GM12878 (cell line): ENCODE data around the gene PCDH1. TPM values are rescaled to one million over a fixed set of nuclear protein-coding genes. Genes with fewer than 3 reads are reported as not detected.
A peak's percentile ranks its signal among the peaks of the same experiment; 100 is the strongest.

Experiments used
- ATAC-seq: fragments of 200-7000 bp; cut with Tn5 transposase; 3 replicates; pipeline ENCODE4 v1.9.1; 2020; ENCODE audit warnings: mild to moderate bottlenecking, moderate library complexity
- BruUV-seq: library from RNA; stranded (reverse); fragments of 400-500 nt; replicated peaks from 2 replicates; lab custom pipeline; 2021; lab: Mats Ljungman, UMichigan
- CTCF ChIA-PET: fragments of 300-600 bp; sonication (Branson Sonifier 250); formaldehyde crosslinking; extraction: SDS; loops from one replicate; lab custom pipeline; 2021; ENCODE audit warnings: inconsistent platforms; lab: Yijun Ruan, JAX
- POLR2A ChIA-PET: fragments of 350-600 bp; formaldehyde crosslinking; extraction: SDS; loops from one replicate; lab custom pipeline; 2021; ENCODE audit warnings: inconsistent platforms; lab: Charles Lee
- RAD21 ChIA-PET: fragments of 300-600 bp; sonication (Branson Sonifier 250); formaldehyde crosslinking; loops from one replicate; lab custom pipeline; 2023; ENCODE audit warnings: antibody characterized with exemption; ENCODE audit not compliant: unreplicated experiment; lab: Charles Lee
- SMC1A ChIA-PET: fragments of 300-600 bp; sonication (Branson Sonifier 250); formaldehyde crosslinking; loops from one replicate; lab custom pipeline; 2023; ENCODE audit not compliant: unreplicated experiment, uncharacterized antibody; lab: Charles Lee
- DNase-seq: peaks from one replicate; pipeline ENCODE4 v3.0.0-alpha.2; 2011; ENCODE audit warnings: low read depth, low spot score
- FAIRE-seq: peaks from 3 replicates; lab custom pipeline; 2011; peaks lifted over from hg19 to GRCh38; lab: Jason Lieb, UNC
- H2AFZ ChIP-seq: 2 replicates; pipeline ENCODE4 v1.6.0; 2011; ENCODE audit warnings: low read depth, low read length, control low read depth; ENCODE audit not compliant: control insufficient read depth
- H3K27ac ChIP-seq: 2 replicates; pipeline ENCODE4 v1.5.1; 2011; ENCODE audit warnings: control low read depth; ENCODE audit not compliant: control insufficient read depth, insufficient read depth
- H3K27me3 ChIP-seq, 2 experiments: replicated peaks in 1 of 2; 2 replicates each; pipeline versions ENCODE4 v1.6.0 to v1.6.1; 2011; ENCODE audit warnings: low read length in 1 of 2; ENCODE audit not compliant: control insufficient read depth in 2 of 2, insufficient read depth in 2 of 2
- H3K36me3 ChIP-seq, 2 experiments: 2 replicates each; pipeline ENCODE4 v1.5.1; 2011; ENCODE audit warnings: low read length in 1 of 2; ENCODE audit not compliant: control insufficient read depth in 2 of 2, insufficient read depth in 2 of 2
- H3K4me1 ChIP-seq: 2 replicates; pipeline ENCODE4 v1.6.1; 2011; ENCODE audit warnings: mild to moderate bottlenecking, low read length, moderate library complexity, mixed read lengths; ENCODE audit not compliant: control insufficient read depth, insufficient read depth
- H3K4me2 ChIP-seq: 2 replicates; pipeline ENCODE4 v1.6.0; 2011; ENCODE audit warnings: control low read depth; ENCODE audit not compliant: control insufficient read depth, insufficient read depth
- H3K4me3 ChIP-seq: fragments of 200-600 bp; sonication (generic); 2 replicates; pipeline ENCODE4 v1.5.1; 2016
- H3K79me2 ChIP-seq: 2 replicates; pipeline ENCODE4 v1.6.0; 2011; ENCODE audit warnings: low read length; ENCODE audit not compliant: control insufficient read depth, insufficient read depth
- H3K9ac ChIP-seq: 2 replicates; pipeline ENCODE4 v1.8.0; 2011; ENCODE audit warnings: low read length, control low read depth, mixed read lengths; ENCODE audit not compliant: control insufficient read depth, insufficient read depth
- H3K9me3 ChIP-seq: replicated peaks from 3 replicates; pipeline ENCODE4 v1.5.1; 2011; ENCODE audit warnings: mild to moderate bottlenecking, low read length; ENCODE audit not compliant: control insufficient read depth, insufficient read depth
- H4K20me1 ChIP-seq: 2 replicates; pipeline ENCODE4 v1.6.0; 2011; ENCODE audit not compliant: control insufficient read depth, insufficient read depth
- CHD4 ChIP-seq: fragments of 200-600 bp; sonication (generic); IDR thresholded peaks from 2 replicates; pipeline ENCODE4 v1.6.1; 2016; ENCODE audit warnings: mild to moderate bottlenecking
- EZH2 ChIP-seq: IDR thresholded peaks from 2 replicates; pipeline ENCODE4 v1.6.1; 2012; ENCODE audit warnings: low read depth, mild to moderate bottlenecking, control low read depth, inconsistent platforms, low read length, borderline replicate concordance; ENCODE audit not compliant: control insufficient read depth
- MYC ChIP-seq: IDR thresholded peaks from 2 replicates; pipeline ENCODE4 v1.6.1; 2011; ENCODE audit warnings: mild to moderate bottlenecking, low read length, moderate library complexity, inconsistent platforms; ENCODE audit not compliant: insufficient read depth, insufficient replicate concordance, insufficient read length, severe bottlenecking
- SUZ12 ChIP-seq: fragments of 200-600 bp; sonication (generic); IDR thresholded peaks from one replicate; pipeline ENCODE4 v1.6.1; 2018; ENCODE audit warnings: antibody characterized with exemption, mild to moderate bottlenecking; ENCODE audit not compliant: unreplicated experiment
- TAF1 ChIP-seq: IDR thresholded peaks from 2 replicates; pipeline ENCODE4 v1.6.1; 2011; ENCODE audit warnings: mild to moderate bottlenecking, low read depth, low read length, borderline replicate concordance
- TCF3 ChIP-seq: IDR thresholded peaks from 2 replicates; pipeline ENCODE4 v1.6.1; 2012; ENCODE audit warnings: low read depth, mild to moderate bottlenecking, low read length, borderline replicate concordance; ENCODE audit not compliant: insufficient read depth
- YBX1 ChIP-seq: fragments of 450-650 bp; IDR thresholded peaks from 2 replicates; pipeline ENCODE4 v1.6.1; 2016; ENCODE audit warnings: antibody characterized with exemption
- WGBS: methylation state at CpG from one replicate; pipeline ENCODE4 v1.1.6; 2016; ENCODE audit warnings: low lambda C conversion rate; ENCODE audit not compliant: insufficient replicate concordance, insufficient coverage; ENCODE audit errors: missing lambda C conversion rate; 5-methylcytosine and 5-hydroxymethylcytosine counted together
- in situ Hi-C: fragments of 300-500 bp; cut with MboI; formaldehyde crosslinking; loops from 9 replicates; pipeline ENCODE4 v1.14.3; 2018; ENCODE audit warnings: mixed read lengths
- intact Hi-C: fragments of 100-400 bp; cut with micrococcal nuclease; formaldehyde crosslinking; loops from one replicate; pipeline ENCODE4 v1.14.2; 2022; ENCODE audit not compliant: unreplicated experiment
- polyA plus RNA-seq, 11 experiments: library from polyadenylated mRNA; depleted of rRNA in 4 of 11; unstranded in 6 of 11; stranded (reverse) in 5 of 11; fragments of >200 nt; fragmentation: Nextera tagmentation in 4 of 11; fragmentation: Illumina TruSeq in 1 of 11; extraction: Ambion mirVana in 4 of 11; extraction: Trizol in 1 of 11; gene quantifications; 1 replicate in 1 of 11; 2 replicates in 10 of 11; pipeline versions ENCODE4 v1.2.1 to v1.2.3, GENCODE V29; 2011 to 2016; ENCODE audit warnings: inconsistent platforms in 2 of 11, missing spikeins in 2 of 11, low read depth in 1 of 11
- total RNA-seq, 4 experiments: library from RNA; depleted of rRNA in 3 of 4; stranded (reverse); fragments of >200 nt in 3 of 4; fragmentation: Illumina TruSeq in 1 of 4; extraction: Trizol in 1 of 4; gene quantifications; 2 replicates each; pipeline versions ENCODE4 v1.2.1 to v1.2.3, GENCODE V29; 2013 to 2021
- TF ChIP-seq, protein P1 (sequence below), 3 experiments: IDR thresholded peaks in 2 of 3; conservative IDR thresholded peaks in 1 of 3; 2 replicates each; pipeline ENCODE4 v1.5.1; 2011; ENCODE audit warnings: low read depth in 3 of 3, low read length in 3 of 3, mild to moderate bottlenecking in 3 of 3, control low read depth in 2 of 3, moderate library complexity in 2 of 3, inconsistent platforms in 1 of 3, mixed read lengths in 1 of 3; ENCODE audit not compliant: control insufficient read depth in 2 of 3, insufficient read depth in 1 of 3; ENCODE audit errors: extremely low read depth in 1 of 3

Gene PCDH1
- total and polyA plus RNA-seq, 10 of the 15 experiments (the other 5 are each of a cell fraction or from before 2014, with no cell fraction given) = 0.07 to 0.36 (median 0.16) TPM; not detected in 7

DNA sequence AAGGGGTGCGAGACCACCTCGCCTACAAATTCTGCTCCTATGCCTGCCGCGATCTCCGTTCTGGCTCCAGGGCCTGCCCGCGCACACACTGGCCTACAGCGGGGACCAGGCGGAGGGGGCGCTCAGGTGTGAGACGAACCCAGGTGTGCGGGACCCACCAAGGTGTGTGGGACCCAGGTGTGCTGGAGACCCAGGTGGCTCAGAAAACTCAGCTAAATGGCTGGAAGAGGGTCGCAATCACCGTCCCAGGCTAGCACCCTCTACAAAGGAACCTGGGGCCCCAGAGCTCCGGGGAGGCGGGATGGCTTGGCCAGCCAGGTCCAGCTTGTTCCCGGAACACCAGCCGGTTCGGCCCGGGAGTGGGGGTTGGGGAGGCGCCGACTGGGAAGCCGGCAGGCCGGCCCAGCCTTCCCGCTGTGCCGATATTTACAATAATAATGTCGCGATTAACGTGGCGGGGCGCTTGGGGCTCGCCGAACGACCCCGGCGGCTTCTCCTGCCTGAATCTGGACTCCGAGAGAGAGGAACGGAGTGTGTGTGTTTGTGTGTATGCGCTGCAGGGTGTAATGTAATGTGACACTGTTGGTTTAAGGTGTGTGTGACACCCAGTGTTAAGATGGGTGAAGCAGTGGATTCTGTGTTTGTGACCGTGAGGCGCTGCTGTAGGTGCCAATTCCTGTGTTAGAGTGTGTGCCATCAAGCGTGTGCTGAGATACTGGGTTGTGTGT, 1.4 kb downstream of the PCDH1 start:
- intact Hi-C loops (loop anchor here (5.0 to 10.0 kb wide), 2 partner anchors 64 to 268 kb away; no protein-coding TSS in a partner anchor), in situ Hi-C loops (no loop called here)
- Histone ChIP-seq H3K4me2 (no peak overlapping the region), H3K36me3 (no peaks in the 10 kb centered on the region), H3K79me2 (no peaks in the 10 kb centered on the region), H3K4me3 (no peak overlapping the region), H3K27ac (no peak overlapping the region), H3K27me3 (peaks cover 22 to 32% of the 10 kb centered on the region in 2 experiments), H3K9me3 (no peaks in the 10 kb centered on the region), H3K9ac (no peak overlapping the region), H2AFZ (no peak overlapping the region), H3K4me1 (peaks cover 30% of the 10 kb centered on the region), H4K20me1 (0 out of 2 replicates have a peak, but pooled peaks cover 3% of the 10 kb centered on the region)
- SMC1A ChIA-PET = no interaction called here
- ATAC-seq (no peak), FAIRE-seq (no peak), DNase-seq (no peak)
- RAD21 ChIA-PET = interaction anchor here (1.9 kb wide), 1 partner anchor 52 kb away, joined by 6 read pairs; no protein-coding TSS in a partner anchor
- no TSS peak for BruUV-seq
- peak; percentile 23 for TF ChIP-seq SUZ12
- no peak for TF ChIP-seq YBX1
- peak; percentile 99; the same call in 1 of the 2 replicates for TF ChIP-seq EZH2
- POLR2A ChIA-PET = no interaction called here
- CTCF ChIA-PET = interaction anchor here (7.3 kb wide), 1 partner anchor 84 kb away, joined by 67 read pairs; no protein-coding TSS in a partner anchor
- whole genome bisulfite sequencing = 8% methylated on average over 42 of the region's 42 CpGs

DNA sequence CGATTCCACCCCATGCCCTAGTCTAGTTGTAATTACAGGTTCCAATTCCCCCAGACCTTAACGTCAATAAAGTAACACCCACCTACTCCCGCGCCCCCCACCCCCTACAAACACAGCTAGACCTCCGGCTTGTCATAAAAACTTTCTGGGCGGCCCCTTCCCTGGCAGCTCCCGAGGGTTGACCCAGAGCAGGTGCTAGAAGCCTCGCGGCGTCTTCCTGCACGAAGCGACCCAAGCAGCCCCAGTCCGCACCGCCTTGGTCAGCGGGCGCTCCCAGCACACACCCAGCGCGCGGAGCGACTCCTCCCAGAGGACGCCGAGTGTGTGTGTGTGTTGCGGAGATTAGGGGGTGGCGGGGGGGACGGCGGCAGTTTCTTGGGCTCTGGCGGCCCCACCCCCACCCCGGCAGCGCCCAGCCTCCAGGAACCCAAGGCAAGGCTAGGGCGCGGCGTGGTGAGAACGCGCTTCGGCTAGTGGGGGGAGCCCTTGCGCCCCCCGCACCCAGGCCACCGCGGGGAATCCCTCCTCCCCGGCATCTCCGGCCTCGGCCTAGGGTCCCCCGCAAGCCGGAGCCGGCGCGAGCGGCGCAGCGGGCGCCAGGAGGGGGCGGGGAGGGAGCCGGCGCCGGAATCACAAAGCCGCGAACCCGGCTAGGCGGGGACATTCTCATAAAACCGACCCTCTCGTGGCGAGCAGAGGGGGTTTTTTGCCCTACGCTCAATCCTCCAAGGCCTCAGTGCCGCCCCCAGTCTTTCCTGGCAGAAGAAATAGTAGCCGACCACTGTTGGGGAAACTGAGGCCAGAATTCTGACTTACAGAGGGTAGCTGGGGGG, 2.2 kb downstream of the PCDH1 start:
- intact Hi-C loops = loop anchor here (5.0 to 10.0 kb wide), 2 partner anchors 64 to 269 kb away; no protein-coding TSS in a partner anchor

More for the DNA sequence above, 2.2 kb downstream of the PCDH1 start:
- POLR2A ChIA-PET = no interaction called here
- SMC1A ChIA-PET = interaction anchor here (0.7 kb wide), 1 partner anchor 9 kb away, joined by 3 read pairs; no protein-coding TSS in a partner anchor
- Histone ChIP-seq H3K4me2 (no peak overlapping the region), H3K27ac (no peak overlapping the region), H3K9me3 (no peaks in the 10 kb centered on the region), H3K36me3 (no peaks in the 10 kb centered on the region), H3K27me3 (peaks cover 22 to 31% of the 10 kb centered on the region in 2 experiments), H2AFZ (no peak overlapping the region), H3K79me2 (no peaks in the 10 kb centered on the region), H3K9ac (no peak overlapping the region), H3K4me1 (peaks cover 22% of the 10 kb centered on the region), H4K20me1 (0 out of 2 replicates have a peak, but pooled peaks cover 3% of the 10 kb centered on the region), H3K4me3 (no peak overlapping the region)
- RAD21 ChIA-PET = no interaction called here
- CTCF ChIA-PET = interaction anchor here (1.2 kb wide), 1 partner anchor 184 kb away, joined by 4 read pairs; no protein-coding TSS in a partner anchor
- FAIRE-seq (no peak), DNase-seq (no peak), ATAC-seq (no peak)
- WGBS = 4% methylated on average over 55 of the region's 65 CpGs
- no TSS peak for BruUV-seq
- in situ Hi-C loops = no loop called here
- TF ChIP-seq, protein P1, sequence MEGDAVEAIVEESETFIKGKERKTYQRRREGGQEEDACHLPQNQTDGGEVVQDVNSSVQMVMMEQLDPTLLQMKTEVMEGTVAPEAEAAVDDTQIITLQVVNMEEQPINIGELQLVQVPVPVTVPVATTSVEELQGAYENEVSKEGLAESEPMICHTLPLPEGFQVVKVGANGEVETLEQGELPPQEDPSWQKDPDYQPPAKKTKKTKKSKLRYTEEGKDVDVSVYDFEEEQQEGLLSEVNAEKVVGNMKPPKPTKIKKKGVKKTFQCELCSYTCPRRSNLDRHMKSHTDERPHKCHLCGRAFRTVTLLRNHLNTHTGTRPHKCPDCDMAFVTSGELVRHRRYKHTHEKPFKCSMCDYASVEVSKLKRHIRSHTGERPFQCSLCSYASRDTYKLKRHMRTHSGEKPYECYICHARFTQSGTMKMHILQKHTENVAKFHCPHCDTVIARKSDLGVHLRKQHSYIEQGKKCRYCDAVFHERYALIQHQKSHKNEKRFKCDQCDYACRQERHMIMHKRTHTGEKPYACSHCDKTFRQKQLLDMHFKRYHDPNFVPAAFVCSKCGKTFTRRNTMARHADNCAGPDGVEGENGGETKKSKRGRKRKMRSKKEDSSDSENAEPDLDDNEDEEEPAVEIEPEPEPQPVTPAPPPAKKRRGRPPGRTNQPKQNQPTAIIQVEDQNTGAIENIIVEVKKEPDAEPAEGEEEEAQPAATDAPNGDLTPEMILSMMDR (IDR thresholded peaks at IDR 0.05 in 2 of 3, conservative IDR thresholded peaks at IDR 0.05 in 1 of 3; ENCODE audit: control insufficient read depth in 2 of 3, extremely low read depth in 1 of 3, insufficient read depth in 1 of 3, low read depth in 3 of 3, low read length in 3 of 3) = no peak
- TF ChIP-seq TAF1 = no peak
- TF ChIP-seq CHD4 = no peak
- TF ChIP-seq MYC = no peak
- no peak for TF ChIP-seq TCF3
- peak; percentile 64 for TF ChIP-seq SUZ12
